ENCODE data around the gene TFDP2.

Gene TFDP2

DNA sequence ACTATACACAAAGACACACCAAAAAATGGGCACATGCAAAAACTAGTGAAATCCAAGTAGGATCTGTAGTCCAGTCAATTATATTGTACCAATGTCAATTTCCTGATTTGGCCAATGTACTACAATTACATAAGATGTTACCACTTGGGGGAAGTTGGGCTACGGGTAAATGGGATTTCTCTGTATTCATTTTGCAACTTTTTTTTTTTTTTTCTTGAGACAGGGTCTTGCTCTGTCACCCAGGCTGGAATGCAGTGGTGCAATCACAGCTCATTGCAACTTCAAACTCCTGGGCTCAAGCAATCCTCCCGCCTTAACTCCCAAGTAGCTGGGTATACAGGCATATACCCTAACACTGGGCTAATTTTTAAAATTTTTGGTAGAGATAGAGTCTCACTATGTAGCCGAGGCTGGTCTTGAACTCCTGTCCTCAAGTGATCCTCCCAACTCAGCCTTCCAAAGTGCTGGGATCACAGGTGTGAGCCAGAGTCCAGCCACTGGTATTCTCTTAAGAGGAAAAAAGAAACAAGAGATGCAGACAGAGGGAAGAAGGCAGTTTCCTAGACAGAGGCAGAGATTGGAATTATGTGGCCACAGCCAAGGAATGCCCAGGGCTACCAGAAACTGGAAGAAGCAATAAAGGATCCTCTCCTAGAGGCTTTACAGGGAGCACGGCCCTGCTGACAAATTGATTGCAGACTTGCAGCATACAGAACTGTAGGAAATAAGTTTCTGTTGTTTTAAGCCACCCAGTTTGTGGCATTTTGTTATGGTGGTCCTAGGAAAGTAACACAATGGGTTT lies 33.3 kb downstream of the TFDP2 start:
- DNase-seq (ENCODE audit: low spot score): no peak
- no peak overlapping the region for H3K27ac ChIP-seq
- POLR2A ChIA-PET (ENCODE audit: low non-redundant PET): no interaction called here
- CTCF ChIA-PET: no interaction called here
- TF ChIP-seq, protein P1, sequence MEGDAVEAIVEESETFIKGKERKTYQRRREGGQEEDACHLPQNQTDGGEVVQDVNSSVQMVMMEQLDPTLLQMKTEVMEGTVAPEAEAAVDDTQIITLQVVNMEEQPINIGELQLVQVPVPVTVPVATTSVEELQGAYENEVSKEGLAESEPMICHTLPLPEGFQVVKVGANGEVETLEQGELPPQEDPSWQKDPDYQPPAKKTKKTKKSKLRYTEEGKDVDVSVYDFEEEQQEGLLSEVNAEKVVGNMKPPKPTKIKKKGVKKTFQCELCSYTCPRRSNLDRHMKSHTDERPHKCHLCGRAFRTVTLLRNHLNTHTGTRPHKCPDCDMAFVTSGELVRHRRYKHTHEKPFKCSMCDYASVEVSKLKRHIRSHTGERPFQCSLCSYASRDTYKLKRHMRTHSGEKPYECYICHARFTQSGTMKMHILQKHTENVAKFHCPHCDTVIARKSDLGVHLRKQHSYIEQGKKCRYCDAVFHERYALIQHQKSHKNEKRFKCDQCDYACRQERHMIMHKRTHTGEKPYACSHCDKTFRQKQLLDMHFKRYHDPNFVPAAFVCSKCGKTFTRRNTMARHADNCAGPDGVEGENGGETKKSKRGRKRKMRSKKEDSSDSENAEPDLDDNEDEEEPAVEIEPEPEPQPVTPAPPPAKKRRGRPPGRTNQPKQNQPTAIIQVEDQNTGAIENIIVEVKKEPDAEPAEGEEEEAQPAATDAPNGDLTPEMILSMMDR (conservative IDR thresholded peaks at IDR 0.05; ENCODE audit: low read depth): no peak

DNA sequence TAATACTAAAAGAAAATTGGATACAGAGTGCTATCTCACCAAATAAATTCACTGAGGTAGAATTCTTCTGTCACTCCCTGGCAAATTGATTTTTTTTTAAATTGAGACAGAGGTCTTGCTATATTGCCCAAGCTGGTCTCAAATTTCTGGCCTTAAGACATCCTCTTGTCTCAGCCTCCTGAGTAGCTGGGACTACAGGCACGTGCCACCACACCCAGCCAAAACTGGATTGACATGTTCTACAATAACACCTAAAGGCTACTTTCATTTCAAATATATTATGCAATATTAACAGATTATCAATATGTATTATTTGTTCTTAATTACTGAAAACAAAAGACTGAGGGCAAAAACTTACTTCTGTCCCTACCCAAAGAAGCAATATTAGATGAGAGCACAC lies 36.7 kb downstream of the TFDP2 start:
- ChIA-PET CTCF (interaction anchor here (1.1 kb wide), 1 partner anchor 11 kb away, joined by 5 read pairs; no protein-coding TSS in a partner anchor), POLR2A (ENCODE audit: low non-redundant PET) (no interaction called here)
- DNase-seq (ENCODE audit: low spot score): no peak
- TF ChIP-seq, protein P1 (conservative IDR thresholded peaks at IDR 0.05; ENCODE audit: low read depth): no peak
- no peak overlapping the region for H3K27ac ChIP-seq

DNA sequence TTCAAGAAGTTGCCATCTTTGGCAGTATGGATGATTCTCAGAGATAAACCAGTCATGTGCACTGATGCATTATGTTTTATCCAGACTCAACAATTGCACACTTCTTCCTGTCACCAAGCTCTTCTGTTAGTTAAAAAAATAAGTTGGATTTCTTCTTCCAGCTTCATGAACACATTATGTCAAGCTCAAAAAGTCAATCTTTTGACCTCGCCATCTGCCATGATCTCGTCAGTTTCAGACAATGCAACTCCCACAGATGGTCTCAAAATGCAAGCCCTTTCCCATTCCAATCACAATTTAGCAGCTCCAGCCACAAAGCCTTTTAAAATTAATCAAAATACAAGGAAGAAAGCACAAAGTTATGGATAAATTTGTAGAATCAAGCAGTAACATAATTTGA lies 42.8 kb downstream of the TFDP2 start:
- H3K27ac ChIP-seq: no peak overlapping the region
- DNase-seq (ENCODE audit: low spot score): no peak
- ChIA-PET POLR2A (ENCODE audit: low non-redundant PET) (no interaction called here), CTCF (interaction anchor here (0.8 kb wide), 1 partner anchor 12 kb away, joined by 3 read pairs; no protein-coding TSS in a partner anchor)
- TF ChIP-seq, protein P1 (conservative IDR thresholded peaks at IDR 0.05; ENCODE audit: low read depth): no peak

DNA sequence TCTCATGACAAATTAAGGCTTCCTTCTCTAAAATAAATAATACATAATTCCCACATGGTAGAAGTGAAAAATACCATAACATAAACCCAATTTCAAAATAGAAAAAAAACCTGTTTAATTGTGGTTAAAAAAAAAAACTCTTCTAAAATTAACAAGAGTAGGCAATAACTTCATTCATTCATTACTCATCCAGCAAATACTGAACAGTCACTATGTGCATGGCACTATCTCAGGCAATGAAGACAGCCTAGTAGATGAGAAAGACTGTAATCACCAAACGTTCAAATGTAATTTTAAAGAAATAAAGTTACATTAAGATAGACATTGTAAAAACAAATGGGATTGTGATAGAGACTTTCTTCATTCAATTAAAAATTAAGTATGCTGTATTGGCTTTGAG lies 43.4 kb downstream of the TFDP2 start:
- no peak overlapping the region for H3K27ac ChIP-seq
- TF ChIP-seq, protein P1 (conservative IDR thresholded peaks at IDR 0.05; ENCODE audit: low read depth): no peak
- CTCF ChIA-PET: no interaction called here
- POLR2A ChIA-PET (ENCODE audit: low non-redundant PET): no interaction called here
- no peak for DNase-seq (ENCODE audit: low spot score)

DNA sequence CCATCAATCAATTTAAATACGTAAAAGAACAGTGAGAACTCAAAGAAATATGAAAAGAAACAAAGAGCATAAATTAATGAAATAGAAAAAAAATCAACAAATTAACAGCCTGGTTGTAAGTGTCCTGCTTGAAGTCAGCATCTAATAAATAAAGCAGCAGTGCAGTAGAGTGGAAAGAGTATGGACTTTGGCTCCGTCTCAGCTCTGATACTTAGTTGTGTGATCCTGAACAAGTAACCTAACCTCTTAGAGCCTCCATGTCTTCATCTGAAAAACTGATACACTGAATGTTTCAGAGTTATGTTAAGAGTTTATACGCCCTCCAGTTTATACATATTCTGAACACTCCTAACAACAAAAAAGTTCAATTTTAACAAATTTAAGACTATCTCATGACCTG lies 44.6 kb downstream of the TFDP2 start:
- no peak for DNase-seq (ENCODE audit: low spot score)
- ChIA-PET CTCF (no interaction called here), POLR2A (ENCODE audit: low non-redundant PET) (no interaction called here)
- TF ChIP-seq, protein P1 (conservative IDR thresholded peaks at IDR 0.05; ENCODE audit: low read depth): no peak
- no peak overlapping the region for H3K27ac ChIP-seq

DNA sequence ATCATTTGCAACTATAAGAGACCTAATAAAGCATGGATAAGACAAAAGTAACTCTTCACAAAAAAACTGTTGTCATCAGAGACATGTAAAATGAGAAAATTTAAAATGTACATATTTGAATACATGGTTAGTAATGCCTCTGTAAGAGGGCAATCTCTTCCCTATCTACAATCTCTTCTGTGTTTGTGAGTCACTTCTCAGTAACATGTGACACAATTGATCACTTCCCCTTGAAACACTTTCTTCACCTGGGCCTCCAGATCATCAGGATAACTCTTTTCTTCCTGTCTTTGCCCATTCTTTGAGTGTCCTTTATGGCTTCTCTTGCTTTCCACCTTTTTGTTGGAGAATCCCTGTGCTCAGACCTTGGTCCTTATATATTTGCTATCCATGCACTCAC lies 50.4 kb downstream of the TFDP2 start:
- TF ChIP-seq, protein P1 (conservative IDR thresholded peaks at IDR 0.05; ENCODE audit: low read depth): no peak
- no peak for DNase-seq (ENCODE audit: low spot score)
- H3K27ac ChIP-seq: no peak overlapping the region
- CTCF ChIA-PET: interaction anchor here (0.6 kb wide), 1 partner anchor 319 kb away, joined by 3 read pairs; no protein-coding TSS in a partner anchor
- POLR2A ChIA-PET (ENCODE audit: low non-redundant PET): no interaction called here

Data from RWPE1 (cell line).